HepG2 (cell line): ENCODE data around the gene IFT80. TPM values are rescaled to one million over a fixed set of nuclear protein-coding genes. Genes with fewer than 3 reads are reported as not detected.
A peak's percentile ranks its signal among the peaks of the same experiment; 100 is the strongest.

Experiments used
- ATAC-seq: fragments of 200-7000 bp; cut with Tn5 transposase; 3 replicates; pipeline ENCODE4 v1.9.1; 2020; ENCODE audit warnings: mild to moderate bottlenecking, moderate library complexity
- BruUV-seq: library from RNA; stranded (reverse); fragments of 400-500 nt; replicated peaks from 2 replicates; lab custom pipeline; 2021; lab: Mats Ljungman, UMichigan
- CTCF ChIA-PET: fragments of 300-600 bp; formaldehyde crosslinking; extraction: SDS; loops from one replicate; lab custom pipeline; 2021; ENCODE audit warnings: low total read pairs, inconsistent platforms, low intra/inter-chr PET ratio; lab: Yijun Ruan, JAX
- POLR2A ChIA-PET: fragments of 350-600 bp; sonication (Branson Sonifier 250); formaldehyde crosslinking; loops from one replicate; lab custom pipeline; 2020; ENCODE audit warnings: antibody characterized with exemption, inconsistent platforms; lab: Yijun Ruan, JAX
- DNase-seq: peaks from one replicate; pipeline ENCODE4 v3.0.0-alpha.2; 2015; ENCODE audit warnings: low spot score
- FAIRE-seq: peaks from 3 replicates; lab custom pipeline; 2011; peaks lifted over from hg19 to GRCh38; lab: Jason Lieb, UNC
- H2AFZ ChIP-seq: one replicate; pipeline ENCODE4 v1.6.1; 2011; ENCODE audit warnings: low read length, inconsistent platforms
- H3K27ac ChIP-seq: fragments of 300-600 bp; 3 replicates; pipeline ENCODE4 v1.8.0; 2011; ENCODE audit warnings: mixed run types, mild to moderate bottlenecking, mixed read lengths, low read length, inconsistent platforms; ENCODE audit not compliant: insufficient read depth; ENCODE audit errors: extremely low read length
- H3K27me3 ChIP-seq, 2 experiments: fragments of 200-600 bp in 1 of 2; 2 replicates in 1 of 2; 3 replicates in 1 of 2; pipeline versions ENCODE4 v1.6.0 to v1.8.0; 2011; ENCODE audit warnings: low read length in 2 of 2, mild to moderate bottlenecking in 2 of 2, moderate library complexity in 2 of 2, inconsistent platforms in 1 of 2; ENCODE audit not compliant: insufficient read depth in 2 of 2, control insufficient read depth in 1 of 2
- H3K36me3 ChIP-seq, 2 experiments: fragments of 200-600 bp in 1 of 2; replicated peaks in 1 of 2; 2 replicates in 1 of 2; 3 replicates in 1 of 2; pipeline versions ENCODE4 v1.5.1 to v1.8.0; 2011; ENCODE audit warnings: low read length in 2 of 2, inconsistent platforms in 1 of 2; ENCODE audit not compliant: insufficient read depth in 2 of 2, control insufficient read depth in 1 of 2
- H3K4me1 ChIP-seq: 2 replicates; pipeline ENCODE4 v1.5.1; 2012; ENCODE audit warnings: low read length, inconsistent platforms; ENCODE audit not compliant: insufficient read depth
- H3K4me2 ChIP-seq: 2 replicates; pipeline ENCODE4 v1.6.0; 2011; ENCODE audit warnings: low read depth, low read length, inconsistent platforms
- H3K4me3 ChIP-seq, 3 experiments: fragments of 200-600 bp in 1 of 3; sonication (generic), shearing (Covaris generic) in 1 of 3; replicated peaks in 1 of 3; 2 replicates each; pipeline ENCODE4 v1.5.1; 2011 to 2016; ENCODE audit warnings: low read length in 3 of 3, inconsistent platforms in 2 of 3, low read depth in 2 of 3, mild to moderate bottlenecking in 2 of 3, control low read depth in 1 of 3, mixed read lengths in 1 of 3; ENCODE audit not compliant: insufficient read depth in 1 of 3
- H3K79me2 ChIP-seq: one replicate; pipeline ENCODE4 v1.6.1; 2011; ENCODE audit warnings: low read length, inconsistent platforms; ENCODE audit not compliant: insufficient read depth
- H3K9ac ChIP-seq: 2 replicates; pipeline ENCODE4 v1.6.0; 2011; ENCODE audit warnings: mild to moderate bottlenecking, low read depth, low read length, inconsistent platforms; ENCODE audit not compliant: insufficient read depth
- H3K9me3 ChIP-seq: 2 replicates; pipeline ENCODE4 v1.5.1; 2012; ENCODE audit warnings: mild to moderate bottlenecking, low read length
- H4K20me1 ChIP-seq: 2 replicates; pipeline ENCODE4 v1.6.0; 2011; ENCODE audit warnings: inconsistent platforms, mild to moderate bottlenecking, low read length, moderate library complexity; ENCODE audit not compliant: insufficient read depth
- ARID3A ChIP-seq: IDR thresholded peaks from 2 replicates; pipeline ENCODE4 v1.6.1; 2012; ENCODE audit warnings: low read depth, low read length, improper control_type of control experiment
- ARID5B ChIP-seq: IDR thresholded peaks from 2 replicates; pipeline ENCODE4 v1.4.0; 2020; ENCODE audit warnings: mild to moderate bottlenecking, missing genetic modification reagents
- EHMT2 ChIP-seq: fragments of 200-600 bp; sonication (generic); IDR thresholded peaks from 2 replicates; pipeline ENCODE4 v1.7.0; 2017; ENCODE audit warnings: antibody characterized with exemption, low read depth, low read length, borderline replicate concordance
- FOXP4 ChIP-seq: sonication (generic); formaldehyde crosslinking; IDR thresholded peaks from 2 replicates; pipeline ENCODE4 v1.4.0; 2020; ENCODE audit warnings: missing genetic modification reagents
- HNF4A ChIP-seq: sonication (generic); formaldehyde crosslinking; IDR thresholded peaks from 2 replicates; pipeline ENCODE4 v1.4.0; 2020; ENCODE audit warnings: missing genetic modification reagents
- NCOA1 ChIP-seq: sonication (generic); formaldehyde crosslinking; IDR thresholded peaks from 2 replicates; pipeline ENCODE4 v1.9.0; 2021; ENCODE audit warnings: missing genetic modification reagents
- PHF20 ChIP-seq: sonication (generic); formaldehyde crosslinking; IDR thresholded peaks from 2 replicates; pipeline ENCODE4 v1.5.0; 2020; ENCODE audit warnings: mild to moderate bottlenecking, missing genetic modification reagents
- SOX6 ChIP-seq, 2 experiments: fragments of 450-650 bp in 1 of 2; sonication (generic) in 1 of 2; formaldehyde crosslinking in 1 of 2; IDR thresholded peaks; 2 replicates each; pipeline versions ENCODE4 v1.4.0 to v1.6.1; 2017 to 2020; ENCODE audit warnings: antibody characterized with exemption in 1 of 2, mild to moderate bottlenecking in 1 of 2, missing genetic modification reagents in 1 of 2
- ZBTB4 ChIP-seq: sonication (generic); formaldehyde crosslinking; IDR thresholded peaks from 2 replicates; pipeline ENCODE4 v1.4.0; 2020; ENCODE audit warnings: missing genetic modification reagents, mild to moderate bottlenecking, borderline replicate concordance
- ZNF296 ChIP-seq: sonication (generic); formaldehyde crosslinking; conservative IDR thresholded peaks from 2 replicates; pipeline ENCODE4 v1.5.0; 2020; ENCODE audit warnings: mild to moderate bottlenecking, missing genetic modification reagents
- ZNF33B ChIP-seq: sonication (generic); formaldehyde crosslinking; IDR thresholded peaks from 2 replicates; pipeline ENCODE4 v1.5.1; 2020; ENCODE audit warnings: mild to moderate bottlenecking, missing genetic modification reagents
- ZNF652 ChIP-seq: IDR thresholded peaks from 2 replicates; pipeline ENCODE4 v1.6.1; 2016; ENCODE audit warnings: low read depth, borderline replicate concordance
- WGBS: methylation state at CpG from one replicate; pipeline ENCODE4 v1.1.6; 2017; ENCODE audit warnings: low lambda C conversion rate; 5-methylcytosine and 5-hydroxymethylcytosine counted together
- in situ Hi-C: cut with HindIII; loops from 2 replicates; pipeline ENCODE4 v1.10.0; 2017; ENCODE audit warnings: low pct_unique_long_range_greater_than_20kb; ENCODE audit not compliant: extremely low pct_ligation_motif_present
- intact Hi-C: fragments of 100-400 bp; cut with micrococcal nuclease; formaldehyde crosslinking; loops from one replicate; pipeline ENCODE4 v1.10.0; 2022; ENCODE audit not compliant: unreplicated experiment
- polyA plus RNA-seq, 8 experiments: library from polyadenylated mRNA; depleted of rRNA in 3 of 8; stranded (reverse) in 7 of 8; unstranded in 1 of 8; fragments of >200 nt; fragmentation: Illumina TruSeq in 4 of 8; extraction: Trizol in 4 of 8; gene quantifications; 2 replicates each; pipeline versions ENCODE4 v1.2.1 to v1.2.3, GENCODE V29; 2011 to 2016; ENCODE audit warnings: low read depth in 4 of 8, missing spikeins in 1 of 8, mixed read lengths in 1 of 8; ENCODE audit not compliant: insufficient read depth in 1 of 8
- total RNA-seq, 5 experiments: library from RNA; depleted of rRNA; stranded (reverse); fragments of >200 nt; fragmentation: Illumina TruSeq; extraction: Trizol; gene quantifications; 2 replicates each; pipeline ENCODE4 v1.2.3, GENCODE V29; 2016; ENCODE audit warnings: low read depth in 1 of 5

Gene IFT80
- total and polyA plus RNA-seq, 2 of the 13 experiments (the other 11 are each of a cell fraction or from before 2014, with no cell fraction given), result 11.4 to 15.7 TPM

GRCh38 chr3:160291290-160291908, 107.6 kb downstream of the IFT80 start:
- Histone ChIP-seq H3K36me3 (no peaks in the 10 kb centered on the region), H3K27ac (peak overlapping the region; percentile 41), H3K4me2 (peak overlapping the region; percentile 43), H3K79me2 (no peaks in the 10 kb centered on the region), H4K20me1 (no peaks in the 10 kb centered on the region), H3K4me1 (peaks cover 18% of the 10 kb centered on the region), H3K9me3 (no peaks in the 10 kb centered on the region), H3K9ac (no peak overlapping the region), H3K27me3 (no peaks in the 10 kb centered on the region), H2AFZ (no peak overlapping the region), H3K4me3 (no peak overlapping the region)
- ATAC-seq (peak; percentile 98), FAIRE-seq (peak; percentile 70), DNase-seq (peak; percentile 83)
- in situ Hi-C loops, result no loop called here
- 64% methylated on average over 5 of the region's 5 CpGs for WGBS
- ChIA-PET CTCF (no interaction called here), POLR2A (interaction anchor here (1.0 kb wide), 1 partner anchor 40 kb away, joined by 4 read pairs; no protein-coding TSS in a partner anchor)
- no TSS peak for BruUV-seq
- intact Hi-C loops, result loop anchor here (2.0 kb wide), 1 partner anchor 39 kb away; no protein-coding TSS in a partner anchor
- TF ChIP-seq PHF20 (CRISPR knock-in tag), result no peak
- TF ChIP-seq ZNF33B (CRISPR knock-in tag), result no peak
- TF ChIP-seq ZBTB4 (CRISPR knock-in tag), result no peak
- TF ChIP-seq ARID5B, result peak; percentile 75
- peak; percentile 86 for TF ChIP-seq HNF4A (CRISPR knock-in tag)
- peak; percentile 86 for TF ChIP-seq FOXP4 (CRISPR knock-in tag)
- TF ChIP-seq ZNF652 (CRISPR knock-in tag), result peak; percentile 40; the same call in 1 of the 2 replicates
- TF ChIP-seq SOX6 (IDR thresholded peaks at IDR 0.05), result no peak
- peak; percentile 39; the same call in 1 of the 2 replicates for TF ChIP-seq SOX6 (CRISPR knock-in tag; IDR thresholded peaks at IDR 0.05)
- TF ChIP-seq NCOA1 (CRISPR knock-in tag), result peak; percentile 37; the same call in 1 of the 2 replicates
- peak; percentile 75; the same call in 1 of the 2 replicates for TF ChIP-seq EHMT2
- TF ChIP-seq ARID3A, result peak; percentile 75; the same call in 1 of the 2 replicates
- TF ChIP-seq ZNF296 (CRISPR knock-in tag), result no peak
